Progenitor cell of endocrine pancreas (in vitro differentiated cells): ENCODE data around the gene ITGA1. TPM values are rescaled to one million over a fixed set of nuclear protein-coding genes. Genes with fewer than 3 reads are reported as not detected.

ENCODE experiments used
- DNase-seq: peaks from one replicate; pipeline ENCODE4 v3.0.0; 2021; ENCODE audit warnings: low spot score; ENCODE audit not compliant: unreplicated experiment
- H3K27ac Mint-ChIP-seq: 2 replicates; pipeline ENCODE4 v1.8.0; 2021; ENCODE audit warnings: mild to moderate bottlenecking, moderate library complexity, mixed read lengths
- H3K27me3 Mint-ChIP-seq: 2 replicates; pipeline ENCODE4 v1.8.0; 2021; ENCODE audit warnings: mixed read lengths
- H3K36me3 Mint-ChIP-seq: 2 replicates; pipeline ENCODE4 v1.8.0; 2022; ENCODE audit warnings: mixed read lengths; ENCODE audit not compliant: insufficient read depth
- H3K4me1 Mint-ChIP-seq: 2 replicates; pipeline ENCODE4 v1.8.0; 2021; ENCODE audit warnings: low read depth, mixed read lengths
- H3K4me3 Mint-ChIP-seq: 2 replicates; pipeline ENCODE4 v1.8.0; 2021; ENCODE audit warnings: low read depth, mild to moderate bottlenecking, moderate library complexity, mixed read lengths
- H3K9me3 Mint-ChIP-seq: 2 replicates; pipeline ENCODE4 v1.8.0; 2021; ENCODE audit warnings: low read depth, mixed read lengths
- CTCF ChIP-seq: fragments of 200-600 bp; sonication (generic); IDR thresholded peaks from one replicate; pipeline ENCODE4 v1.5.0; 2021; ENCODE audit warnings: antibody characterized with exemption, mild to moderate bottlenecking; ENCODE audit not compliant: unreplicated experiment
- total RNA-seq: library from RNA; stranded (reverse); gene quantifications from 2 replicates; pipeline ENCODE4 v1.2.1, GENCODE V29; 2021

ITGA1 gene
- total RNA-seq, 1 donor from 2014 or later, result 6.4 TPM

GRCh38 chr5:52834320-52834719 is 46.6 kb downstream of the ITGA1 start:
- no peak for DNase-seq
- H3K4me1 Mint-ChIP-seq, result no peaks in the 10 kb centered on the region
- no peak overlapping the region for H3K4me3 Mint-ChIP-seq
- no peak for TF ChIP-seq CTCF
- no peaks in the 10 kb centered on the region for H3K36me3 Mint-ChIP-seq
- no peak overlapping the region for H3K27ac Mint-ChIP-seq
- no peaks in the 10 kb centered on the region for H3K27me3 Mint-ChIP-seq
- no peaks in the 10 kb centered on the region for H3K9me3 Mint-ChIP-seq

- DNase-seq, result no peak
- Mint-ChIP-seq H3K9me3 (no peaks in the 10 kb centered on the region), H3K27ac (no peak overlapping the region), H3K36me3 (no peaks in the 10 kb centered on the region), H3K4me1 (no peaks in the 10 kb centered on the region), H3K4me3 (no peak overlapping the region), H3K27me3 (no peaks in the 10 kb centered on the region)
- no peak for TF ChIP-seq CTCF
These were observed 49.4 kb downstream of the ITGA1 start for GRCh38 chr5:52837068-52837467.

GRCh38 chr5:52837591-52838001 is 49.9 kb downstream of the ITGA1 start:
- H3K27ac Mint-ChIP-seq, result no peak overlapping the region
- TF ChIP-seq CTCF, result no peak
- no peak overlapping the region for H3K4me3 Mint-ChIP-seq

GRCh38 chr5:52838326-52839015 is 50.8 kb downstream of the ITGA1 start:
- Mint-ChIP-seq H3K4me1 (no peaks in the 10 kb centered on the region), H3K36me3 (no peaks in the 10 kb centered on the region), H3K9me3 (no peaks in the 10 kb centered on the region), H3K27ac (no peak overlapping the region), H3K27me3 (no peaks in the 10 kb centered on the region), H3K4me3 (no peak overlapping the region)
- TF ChIP-seq CTCF, result no peak
- DNase-seq, result no peak

More at GRCh38 chr5:52837591-52838001, 49.9 kb downstream of the ITGA1 start:
- Mint-ChIP-seq H3K27me3 (no peaks in the 10 kb centered on the region), H3K4me1 (no peaks in the 10 kb centered on the region), H3K36me3 (no peaks in the 10 kb centered on the region), H3K9me3 (no peaks in the 10 kb centered on the region)
- DNase-seq, result no peak

- H3K36me3 Mint-ChIP-seq, result no peaks in the 10 kb centered on the region
- TF ChIP-seq CTCF, result no peak
- H3K4me3 Mint-ChIP-seq, result no peak overlapping the region
- H3K4me1 Mint-ChIP-seq, result no peaks in the 10 kb centered on the region
- H3K9me3 Mint-ChIP-seq, result no peaks in the 10 kb centered on the region
- no peaks in the 10 kb centered on the region for H3K27me3 Mint-ChIP-seq
- H3K27ac Mint-ChIP-seq, result no peak overlapping the region
- no peak for DNase-seq
These were observed 51.6 kb downstream of the ITGA1 start for GRCh38 chr5:52839285-52839684.
